GM10847 (cell line): ENCODE data around the gene SERPINE2.

Experiments
- POLR2A ChIP-seq: IDR thresholded peaks from 2 replicates; pipeline ENCODE4 v1.6.1; 2011; ENCODE audit not compliant: insufficient read length; ENCODE audit errors: extremely low read depth

The SERPINE2 gene

GRCh38 chr2:223929571-223930102, 109.4 kb downstream of the SERPINE2 start:
- TF ChIP-seq POLR2A: no peak

GRCh38 chr2:223928113-223929006, 110.7 kb downstream of the SERPINE2 start:
- no peak for TF ChIP-seq POLR2A

GRCh38 chr2:223925106-223925505, 114.0 kb downstream of the SERPINE2 start:
- no peak for TF ChIP-seq POLR2A
